H1 (cell line): ENCODE measurements around the gene LPAR6. TPM values are rescaled to one million over a fixed set of nuclear protein-coding genes. Genes with fewer than 3 reads are reported as not detected.

Experiments used
- CTCF ChIA-PET: fragments of 300-600 bp; sonication (Branson Sonifier 250); formaldehyde crosslinking; loops from one replicate; lab custom pipeline; 2021; ENCODE audit not compliant: partially characterized antibody; lab: Charles Lee
- POLR2A ChIA-PET: fragments of 300-600 bp; sonication (Branson Sonifier 250); formaldehyde crosslinking; loops from one replicate; lab custom pipeline; 2021; ENCODE audit warnings: inconsistent platforms; ENCODE audit not compliant: partially characterized antibody; lab: Charles Lee
- DNase-seq, 2 experiments: peaks; one replicate each; pipeline versions ENCODE4 v3.0.0 to v3.0.0-alpha.2; 2010 to 2022; ENCODE audit warnings: low spot score in 2 of 2, low read depth in 1 of 2, mixed read lengths in 1 of 2
- FAIRE-seq: peaks from 2 replicates; lab custom pipeline; 2011; peaks lifted over from hg19 to GRCh38; lab: Jason Lieb, UNC
- H2AFZ ChIP-seq: 2 replicates; pipeline ENCODE4 v1.8.1; 2012; ENCODE audit warnings: low read length, inconsistent platforms
- H2AK5ac ChIP-seq: 2 replicates; pipeline ENCODE4 v1.6.1; 2013; ENCODE audit warnings: low read depth, low read length
- H2BK120ac ChIP-seq: replicated peaks from 2 replicates; pipeline ENCODE3; 2013; ENCODE audit warnings: low read depth, low read length, inconsistent platforms
- H2BK12ac ChIP-seq: 2 replicates; pipeline ENCODE4 v1.6.1; 2013; ENCODE audit warnings: low read depth, low read length
- H2BK15ac ChIP-seq: 2 replicates; pipeline ENCODE4 v1.6.1; 2013; ENCODE audit warnings: low read length
- H2BK20ac ChIP-seq: 2 replicates; pipeline ENCODE4 v1.6.1; 2013; ENCODE audit warnings: low read length
- H2BK5ac ChIP-seq: 2 replicates; pipeline ENCODE4 v1.6.1; 2013; ENCODE audit warnings: low read depth, low read length
- H3K14ac ChIP-seq: 2 replicates; pipeline ENCODE4 v1.6.1; 2013; ENCODE audit warnings: inconsistent platforms; ENCODE audit not compliant: insufficient read length
- H3K18ac ChIP-seq: 2 replicates; pipeline ENCODE4 v1.6.1; 2013; ENCODE audit warnings: low read length; ENCODE audit errors: extremely low read depth
- H3K23ac ChIP-seq: 2 replicates; pipeline ENCODE4 v1.6.1; 2013; ENCODE audit warnings: inconsistent platforms; ENCODE audit not compliant: insufficient read length
- H3K23me2 ChIP-seq: 2 replicates; pipeline ENCODE4 v1.6.1; 2013; ENCODE audit warnings: low read depth, low read length
- H3K27ac ChIP-seq: 2 replicates; pipeline ENCODE4 v1.6.1; 2011; ENCODE audit warnings: low read depth, low read length, inconsistent platforms
- H3K27me3 ChIP-seq, 4 experiments: replicated peaks in 1 of 4; 1 replicate in 1 of 4; 2 replicates in 3 of 4; pipeline versions ENCODE4 v1.6.1 to v1.8.1; 2011 to 2013; ENCODE audit warnings: low read length in 3 of 4, mild to moderate bottlenecking in 3 of 4, inconsistent platforms in 2 of 4, mixed read lengths in 2 of 4, moderate library complexity in 1 of 4; ENCODE audit not compliant: control insufficient read depth in 3 of 4, insufficient read depth in 3 of 4; ENCODE audit errors: extremely low read depth in 1 of 4
- H3K36me3 ChIP-seq, 4 experiments: 2 replicates each; pipeline versions ENCODE4 v1.6.1 to v1.8.1; 2011 to 2013; ENCODE audit warnings: mild to moderate bottlenecking in 4 of 4, low read length in 3 of 4, moderate library complexity in 2 of 4, control low read depth in 1 of 4, inconsistent platforms in 1 of 4; ENCODE audit not compliant: insufficient read depth in 4 of 4, control insufficient read depth in 2 of 4
- H3K4ac ChIP-seq: replicated peaks from 2 replicates; pipeline ENCODE3; 2013; ENCODE audit warnings: low read length, low read depth, mixed read lengths, inconsistent platforms; ENCODE audit not compliant: insufficient read length
- H3K4me1 ChIP-seq, 4 experiments: replicated peaks in 1 of 4; 1 replicate in 1 of 4; 2 replicates in 3 of 4; pipeline versions ENCODE4 v1.6.1 to v1.8.1; 2011 to 2013; ENCODE audit warnings: low read length in 3 of 4, inconsistent platforms in 2 of 4, mixed read lengths in 1 of 4; ENCODE audit not compliant: insufficient read depth in 4 of 4, control insufficient read depth in 3 of 4
- H3K4me2 ChIP-seq, 2 experiments: 2 replicates each; pipeline versions ENCODE4 v1.6.1 to v1.8.1; 2011 to 2013; ENCODE audit warnings: low read depth in 2 of 2, low read length in 2 of 2, control low read depth in 1 of 2, inconsistent platforms in 1 of 2, mild to moderate bottlenecking in 1 of 2; ENCODE audit not compliant: insufficient read depth in 1 of 2
- H3K4me3 ChIP-seq, 4 experiments: fragments of 200-600, 300-600 bp in 1 of 4; sonication (generic), shearing (Covaris generic), sonication (Bioruptor Twin) in 1 of 4; 2 replicates each; pipeline versions ENCODE4 v1.5.1 to v1.8.1; 2011 to 2016; ENCODE audit warnings: low read length in 4 of 4, low read depth in 3 of 4, control low read depth in 2 of 4, inconsistent platforms in 2 of 4, mild to moderate bottlenecking in 2 of 4, mixed read lengths in 1 of 4, moderate library complexity in 1 of 4; ENCODE audit not compliant: insufficient read depth in 2 of 4; ENCODE audit errors: extremely low read depth in 1 of 4
- H3K56ac ChIP-seq: replicated peaks from 2 replicates; pipeline ENCODE3; 2013; ENCODE audit warnings: low read depth, mild to moderate bottlenecking, mixed read lengths, low read length, inconsistent platforms; ENCODE audit not compliant: insufficient read length
- H3K79me1 ChIP-seq: 2 replicates; pipeline ENCODE4 v1.6.1; 2013; ENCODE audit warnings: low read depth, low read length, control low read depth
- H3K79me2 ChIP-seq, 2 experiments: 2 replicates each; pipeline versions ENCODE4 v1.6.1 to v1.8.1; 2012 to 2013; ENCODE audit warnings: low read length in 2 of 2, mild to moderate bottlenecking in 2 of 2, inconsistent platforms in 1 of 2; ENCODE audit not compliant: insufficient read depth in 2 of 2, control insufficient read depth in 1 of 2
- H3K9ac ChIP-seq, 4 experiments: replicated peaks in 1 of 4; 1 replicate in 1 of 4; 2 replicates in 3 of 4; pipeline versions ENCODE4 v1.6.1 to v1.8.1; 2011 to 2013; ENCODE audit warnings: low read depth in 3 of 4, low read length in 3 of 4, control low read depth in 2 of 4, mild to moderate bottlenecking in 2 of 4, moderate library complexity in 2 of 4, inconsistent platforms in 1 of 4; ENCODE audit errors: extremely low read depth in 1 of 4
- H3K9me3 ChIP-seq, 2 experiments: 2 replicates each; pipeline versions ENCODE4 v1.6.1 to v1.8.1; 2012 to 2013; ENCODE audit warnings: mild to moderate bottlenecking in 2 of 2, moderate library complexity in 2 of 2, control low read depth in 1 of 2, inconsistent platforms in 1 of 2, low read depth in 1 of 2, low read length in 1 of 2, mixed read lengths in 1 of 2; ENCODE audit not compliant: insufficient read depth in 2 of 2
- H4K20me1 ChIP-seq, 2 experiments: replicated peaks in 1 of 2; 2 replicates each; pipeline versions ENCODE3 to v1.8.1; 2011 to 2013; ENCODE audit warnings: inconsistent platforms in 2 of 2, low read length in 2 of 2, mild to moderate bottlenecking in 1 of 2; ENCODE audit not compliant: insufficient read depth in 2 of 2, control insufficient read depth in 1 of 2
- H4K5ac ChIP-seq: 2 replicates; pipeline ENCODE4 v1.6.1; 2013; ENCODE audit warnings: low read length, low read depth, mixed read lengths, inconsistent platforms; ENCODE audit not compliant: insufficient read length
- H4K8ac ChIP-seq: 2 replicates; pipeline ENCODE4 v1.8.0; 2013; ENCODE audit warnings: mild to moderate bottlenecking, moderate library complexity, low read length, inconsistent platforms; ENCODE audit not compliant: insufficient read depth; ENCODE audit errors: extremely low read depth
- H4K91ac ChIP-seq: replicated peaks from 2 replicates; pipeline ENCODE3; 2013; ENCODE audit warnings: low read length, mixed read lengths, inconsistent platforms; ENCODE audit not compliant: insufficient read length
- RAD21 ChIP-seq, 2 experiments: IDR thresholded peaks in 1 of 2; conservative IDR thresholded peaks in 1 of 2; 2 replicates each; pipeline ENCODE4 v1.6.1; 2011; ENCODE audit warnings: low read depth in 2 of 2, low read length in 2 of 2, improper control_type of control experiment in 1 of 2, inconsistent platforms in 1 of 2, mild to moderate bottlenecking in 1 of 2, moderate library complexity in 1 of 2
- USF2 ChIP-seq: IDR thresholded peaks from 2 replicates; pipeline ENCODE4 v1.6.1; 2011; ENCODE audit warnings: low read length, improper control_type of control experiment
- WGBS, 2 experiments: shearing (Covaris generic) in 1 of 2; methylation state at CpG; one replicate each; pipeline versions ENCODE4 v1.1.6 to v1.1.7; 2013 to 2015; ENCODE audit warnings: low lambda C conversion rate in 2 of 2, mixed read lengths in 2 of 2, inconsistent platforms in 1 of 2, low coverage in 1 of 2, missing lambda C conversion rate in 1 of 2; ENCODE audit not compliant: insufficient replicate concordance in 2 of 2, insufficient coverage in 1 of 2, insufficient read length in 1 of 2; ENCODE audit errors: extremely low coverage in 1 of 2, missing lambda C conversion rate in 1 of 2; 5-methylcytosine and 5-hydroxymethylcytosine counted together
- long read RNA-seq, 2 experiments: library from RNA in 1 of 2; library from capped mRNA in 1 of 2; stranded (forward); transcript quantifications; one replicate each; pipeline ENCODE4 v2.0.0, GENCODE V29; 2021; ENCODE audit warnings: inconsistent platforms in 1 of 2
- polyA minus RNA-seq, 3 experiments: library from RNA; depleted of rRNA, polyadenylated mRNA; stranded (reverse); fragments of >200 nt; gene quantifications; 1 replicate in 2 of 3; 2 replicates in 1 of 3; pipeline ENCODE4 v1.2.3, GENCODE V29; 2011
- polyA plus RNA-seq, 7 experiments: library from polyadenylated mRNA; depleted of rRNA in 3 of 7; stranded (reverse) in 5 of 7; unstranded in 2 of 7; fragments of >200 nt in 5 of 7; fragments of 200-250 nt in 2 of 7; gene quantifications; 1 replicate in 5 of 7; 2 replicates in 1 of 7; 4 replicates in 1 of 7; pipeline versions ENCODE4 v1.2.1 to v1.2.3, GENCODE V29; 2011 to 2013; ENCODE audit warnings: missing spikeins in 2 of 7, mixed read lengths in 2 of 7
- total RNA-seq: library from RNA; stranded (reverse); fragmentation: NEBNext Ultra II Directional; extraction: Animal tissue kit (Norgen Biotek cat#: 25700); gene quantifications from 2 replicates; pipeline ENCODE4 v1.2.1, GENCODE V29; 2021
- TF ChIP-seq, protein P1 (sequence below), 3 experiments: IDR thresholded peaks; 1 replicate in 2 of 3; 2 replicates in 1 of 3; pipeline versions ENCODE4 v1.5.1 to v1.6.1; 2011; ENCODE audit warnings: low read length in 3 of 3, mild to moderate bottlenecking in 3 of 3, inconsistent platforms in 2 of 3, low read depth in 1 of 3, moderate library complexity in 1 of 3; ENCODE audit not compliant: insufficient read depth in 1 of 3; ENCODE audit errors: control extremely low read depth in 1 of 3

LPAR6 gene
- 0.84 and 0.97 TPM in 2 replicates for total RNA-seq
- 0.24 and 0.50 TPM in 2 replicates for polyA plus RNA-seq (2011; rRNA removed)
- 0.65 TPM for polyA plus RNA-seq (2011; cell fraction: cytosol; rRNA removed)
- 0.19 TPM for polyA plus RNA-seq (2011; cell fraction: nucleus; rRNA removed)
- polyA plus RNA-seq (2012, experiment 1 of 2) = 0.16 to 0.62 TPM (median 0.34 TPM) in 4 replicates
- 0.51 TPM for polyA plus RNA-seq (2012, experiment 2 of 2)
- polyA plus RNA-seq (2013, experiment 1 of 2) = 5.8 TPM
- 6.6 TPM for polyA plus RNA-seq (2013, experiment 2 of 2)
- polyA minus RNA-seq (2011; rRNA and poly(A)+ RNA removed) = 0.41 TPM in 1 of 2 replicates, not detected in the other
- polyA minus RNA-seq (2011; cell fraction: cytosol; rRNA and poly(A)+ RNA removed) = not detected
- polyA minus RNA-seq (2011; cell fraction: nucleus; rRNA and poly(A)+ RNA removed) = not detected
- long read RNA-seq, experiment 1, partial matches to known transcripts = 0 of 1 reads
- long read RNA-seq, experiment 1, other reads (novel, unspliced or antisense) = 1 of 1 reads
- long read RNA-seq, experiment 2, partial matches to known transcripts = 1 of 1 reads
- long read RNA-seq, experiment 2, other reads (novel, unspliced or antisense) = 0 of 1 reads

DNA sequence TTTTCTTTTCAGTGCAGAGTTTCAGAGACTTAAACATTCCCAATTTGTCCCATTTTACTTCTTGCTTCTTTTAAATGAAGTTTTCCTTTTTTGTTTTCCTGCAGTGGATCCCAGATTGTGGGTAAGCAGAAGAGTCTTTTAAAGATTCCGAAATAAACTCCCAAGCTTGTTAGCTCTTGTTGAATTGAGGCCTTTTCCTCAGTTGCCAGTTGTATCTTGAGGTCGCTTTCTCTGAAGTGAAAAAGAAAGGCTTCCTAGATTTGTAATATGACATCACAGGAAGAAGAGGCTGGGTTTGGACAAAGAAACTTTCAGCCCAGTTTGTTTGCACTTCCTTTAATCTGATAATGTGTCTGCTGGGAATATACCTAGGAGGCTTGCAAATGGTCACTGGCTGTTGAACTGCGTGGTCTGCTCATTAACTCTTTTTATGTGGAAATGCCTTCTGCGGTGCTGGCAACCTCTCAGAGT, at the start of gene LPAR6:
TSS of gene LPAR6 (minus strand) at position 233 of the 471 bp plus-strand sequence. CDS start 690 bp downstream, outside the sequence.
- Histone ChIP-seq H3K4me3 (peak within 1 kb of the TSS; percentile 3 to 44 (median 5); a peak in 5 of 8 replicates), H3K23me2 (no peaks in the 10 kb centered on the region), H4K8ac (no peak within 1 kb of the TSS), H3K18ac (no peak within 1 kb of the TSS), H3K36me3 (no peaks in the 10 kb centered on the region), H2BK5ac (no peak within 1 kb of the TSS), H3K4me1 (peaks cover 3 to 4% (median 3%) of the 10 kb centered on the region in 4 experiments; a peak in 4 of 7 replicates), H3K14ac (no peak within 1 kb of the TSS), H3K4ac (no peak within 1 kb of the TSS), H4K91ac (no peak within 1 kb of the TSS), H2BK20ac (no peak within 1 kb of the TSS), H2BK15ac (no peak within 1 kb of the TSS), H3K9ac (no peak within 1 kb of the TSS), H3K27ac (no peak within 1 kb of the TSS), H4K5ac (no peak within 1 kb of the TSS), H2BK12ac (no peak within 1 kb of the TSS), H3K27me3 (no peaks in the 10 kb centered on the region), H2AK5ac (no peak within 1 kb of the TSS), H3K79me2 (no peaks in the 10 kb centered on the region), H3K56ac (no peak within 1 kb of the TSS), H3K4me2 (peak within 1 kb of the TSS; percentile 37 to 59), H3K79me1 (no peaks in the 10 kb centered on the region), H3K9me3 (no peaks in the 10 kb centered on the region; a peak in 1 of 4 replicates), H4K20me1 (no peaks in the 10 kb centered on the region), H3K23ac (no peak within 1 kb of the TSS), H2BK120ac (no peak within 1 kb of the TSS), H2AFZ (no peak within 1 kb of the TSS)
- 28% methylated on average over 4 of the region's 4 CpGs; no CpG with 5 or more reads in 1 of the 2 experiments for WGBS, 2 experiments
- TF ChIP-seq, protein P1, sequence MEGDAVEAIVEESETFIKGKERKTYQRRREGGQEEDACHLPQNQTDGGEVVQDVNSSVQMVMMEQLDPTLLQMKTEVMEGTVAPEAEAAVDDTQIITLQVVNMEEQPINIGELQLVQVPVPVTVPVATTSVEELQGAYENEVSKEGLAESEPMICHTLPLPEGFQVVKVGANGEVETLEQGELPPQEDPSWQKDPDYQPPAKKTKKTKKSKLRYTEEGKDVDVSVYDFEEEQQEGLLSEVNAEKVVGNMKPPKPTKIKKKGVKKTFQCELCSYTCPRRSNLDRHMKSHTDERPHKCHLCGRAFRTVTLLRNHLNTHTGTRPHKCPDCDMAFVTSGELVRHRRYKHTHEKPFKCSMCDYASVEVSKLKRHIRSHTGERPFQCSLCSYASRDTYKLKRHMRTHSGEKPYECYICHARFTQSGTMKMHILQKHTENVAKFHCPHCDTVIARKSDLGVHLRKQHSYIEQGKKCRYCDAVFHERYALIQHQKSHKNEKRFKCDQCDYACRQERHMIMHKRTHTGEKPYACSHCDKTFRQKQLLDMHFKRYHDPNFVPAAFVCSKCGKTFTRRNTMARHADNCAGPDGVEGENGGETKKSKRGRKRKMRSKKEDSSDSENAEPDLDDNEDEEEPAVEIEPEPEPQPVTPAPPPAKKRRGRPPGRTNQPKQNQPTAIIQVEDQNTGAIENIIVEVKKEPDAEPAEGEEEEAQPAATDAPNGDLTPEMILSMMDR (IDR thresholded peaks at IDR 0.05; ENCODE audit: control extremely low read depth in 1 of 3, insufficient read depth in 1 of 3, low read depth in 1 of 3, low read length in 3 of 3) = no peak
- no peak for TF ChIP-seq RAD21 (IDR thresholded peaks at IDR 0.05 in 1 of 2, conservative IDR thresholded peaks at IDR 0.05 in 1 of 2; ENCODE audit: low read depth in 2 of 2, low read length in 2 of 2)
- no peak for TF ChIP-seq USF2
- POLR2A ChIA-PET = no interaction called here
- CTCF ChIA-PET = no interaction called here
- DNase-seq (no peak), FAIRE-seq (peak; percentile 66)
